SK-N-SH treated with all-trans-retinoic acid at 6 μM for 48 hours (cell line): ENCODE results near the gene NUDT16.

Experiments
- ATAC-seq: fragments of 200-7000 bp; cut with Tn5 transposase; 3 replicates; pipeline ENCODE4 v1.9.1; 2020; ENCODE audit warnings: mild to moderate bottlenecking, moderate library complexity
- ARNTL ChIP-seq: fragments of 450-650 bp; formaldehyde crosslinking; IDR thresholded peaks from 2 replicates; pipeline ENCODE4 v1.5.0; 2020; ENCODE audit warnings: low read depth, mild to moderate bottlenecking, moderate library complexity, borderline replicate concordance
- BACH2 ChIP-seq: fragments of 250-450 bp; sonication (Bioruptor Pico); IDR thresholded peaks from 2 replicates; pipeline ENCODE4 v1.9.0; 2021; ENCODE audit warnings: mild to moderate bottlenecking, borderline replicate concordance
- CREB5 ChIP-seq: fragments of 250-450 bp; sonication (Bioruptor Pico); IDR thresholded peaks from 2 replicates; pipeline ENCODE4 v1.5.1; 2020; ENCODE audit warnings: low read depth, mild to moderate bottlenecking, moderate library complexity
- CSDC2 ChIP-seq: fragments of 250-450 bp; sonication (Bioruptor Pico); IDR thresholded peaks from 2 replicates; pipeline ENCODE4 v1.5.0; 2020; ENCODE audit warnings: mild to moderate bottlenecking, moderate library complexity
- CSRNP3 ChIP-seq: fragments of 250-450 bp; sonication (Bioruptor Pico); IDR thresholded peaks from 2 replicates; pipeline ENCODE4 v1.5.1; 2021; ENCODE audit warnings: mild to moderate bottlenecking, moderate library complexity
- ISL1 ChIP-seq: fragments of 250-450 bp; sonication (Bioruptor Pico); IDR thresholded peaks from 2 replicates; pipeline ENCODE4 v2.1.2; 2022; ENCODE audit warnings: mild to moderate bottlenecking, moderate library complexity
- PATZ1 ChIP-seq: fragments of 250-450 bp; sonication (Bioruptor Pico); IDR thresholded peaks from 2 replicates; pipeline ENCODE4 v1.8.0; 2020; ENCODE audit warnings: mild to moderate bottlenecking, moderate library complexity, borderline replicate concordance
- POU6F1 ChIP-seq: fragments of 250-450 bp; sonication (Bioruptor Pico); IDR thresholded peaks from 2 replicates; pipeline ENCODE4 v1.8.0; 2021; ENCODE audit warnings: low read depth, mild to moderate bottlenecking, moderate library complexity, borderline replicate concordance
- PPARA ChIP-seq: fragments of 250-450 bp; sonication (Bioruptor Pico); IDR thresholded peaks from 2 replicates; pipeline ENCODE4 v1.5.0; 2020; ENCODE audit warnings: mild to moderate bottlenecking, borderline replicate concordance
- RARB ChIP-seq: fragments of 250-450 bp; sonication (Bioruptor Pico); IDR thresholded peaks from 2 replicates; pipeline ENCODE4 v1.8.0; 2021; ENCODE audit warnings: mild to moderate bottlenecking, moderate library complexity
- SNAI2 ChIP-seq: fragments of 250-450 bp; sonication (Bioruptor Pico); IDR thresholded peaks from 2 replicates; pipeline ENCODE4 v1.5.0; 2020; ENCODE audit warnings: mild to moderate bottlenecking, moderate library complexity
- TCF4 ChIP-seq: fragments of 250-450 bp; sonication (Bioruptor Pico); IDR thresholded peaks from 2 replicates; pipeline ENCODE4 v1.8.0; 2021; ENCODE audit warnings: mild to moderate bottlenecking, moderate library complexity, borderline replicate concordance
- TOX ChIP-seq: fragments of 250-450 bp; sonication (Bioruptor Pico); IDR thresholded peaks from 2 replicates; pipeline ENCODE4 v1.8.0; 2021; ENCODE audit warnings: mild to moderate bottlenecking, moderate library complexity, borderline replicate concordance
- TSHZ2 ChIP-seq: fragments of 250-450 bp; sonication (Bioruptor Pico); IDR thresholded peaks from 2 replicates; pipeline ENCODE4 v1.5.0; 2020; ENCODE audit warnings: mild to moderate bottlenecking, moderate library complexity
- ZFP3 ChIP-seq: fragments of 250-450 bp; sonication (Bioruptor Pico); IDR thresholded peaks from 2 replicates; pipeline ENCODE4 v1.5.0; 2020; ENCODE audit warnings: mild to moderate bottlenecking, moderate library complexity
- ZFP30 ChIP-seq: fragments of 450-650 bp; formaldehyde crosslinking; IDR thresholded peaks from 2 replicates; pipeline ENCODE4 v1.5.0; 2022; ENCODE audit warnings: mild to moderate bottlenecking, moderate library complexity
- ZNF565 ChIP-seq: fragments of 450-650 bp; formaldehyde crosslinking; conservative IDR thresholded peaks from 2 replicates; pipeline ENCODE4 v1.5.0; 2020; ENCODE audit warnings: low read depth, mild to moderate bottlenecking, moderate library complexity
- ZNF70 ChIP-seq: fragments of 450-650 bp; formaldehyde crosslinking; IDR thresholded peaks from 2 replicates; pipeline ENCODE4 v1.5.0; 2020; ENCODE audit warnings: mild to moderate bottlenecking, moderate library complexity
- ZNF8 ChIP-seq: fragments of 450-650 bp; formaldehyde crosslinking; IDR thresholded peaks from 2 replicates; pipeline ENCODE4 v1.5.0; 2020; ENCODE audit warnings: mild to moderate bottlenecking, moderate library complexity

Gene NUDT16

GRCh38 chr3:131371688-131372066, 9.9 kb upstream of the NUDT16 start (continued):
- TF ChIP-seq ARNTL (CRISPR knock-in tag), result no peak
- TF ChIP-seq TCF4, result no peak
- no peak for TF ChIP-seq CSDC2 (CRISPR knock-in tag)
- no peak for TF ChIP-seq POU6F1 (CRISPR knock-in tag)
- TF ChIP-seq CREB5 (CRISPR knock-in tag), result no peak
- no peak for TF ChIP-seq ZFP3 (CRISPR knock-in tag)
- no peak for TF ChIP-seq RARB
- TF ChIP-seq, all 23 proteins: peak for 0

GRCh38 chr3:131374741-131375140, 6.8 kb upstream of the NUDT16 start:
- no peak for ATAC-seq
- TF ChIP-seq BACH2 (CRISPR knock-in tag) (no peak), TCF4 (no peak), ISL1 (CRISPR knock-in tag) (no peak), ZNF565 (CRISPR knock-in tag) (no peak), ZNF70 (CRISPR knock-in tag) (no peak), SNAI2 (CRISPR knock-in tag) (no peak), PATZ1 (CRISPR knock-in tag) (no peak), CSRNP3 (CRISPR knock-in tag) (no peak), TOX (CRISPR knock-in tag) (no peak)

- peak; percentile 3 for ATAC-seq
Observed at GRCh38 chr3:131380821-131381444, 641 bp upstream of the NUDT16 start.

- no peak for ATAC-seq
- TF ChIP-seq PPARA (CRISPR knock-in tag), result no peak
- no peak for TF ChIP-seq ARNTL (CRISPR knock-in tag)
- no peak for TF ChIP-seq SNAI2 (CRISPR knock-in tag)
- no peak for TF ChIP-seq ZNF8 (CRISPR knock-in tag)
- TF ChIP-seq ZFP3 (CRISPR knock-in tag), result no peak
- no peak for TF ChIP-seq PATZ1 (CRISPR knock-in tag)
- no peak for TF ChIP-seq ZNF70 (CRISPR knock-in tag)
- TF ChIP-seq TOX (CRISPR knock-in tag), result no peak
- no peak for TF ChIP-seq ISL1 (CRISPR knock-in tag)
- TF ChIP-seq ZFP30 (CRISPR knock-in tag), result no peak
- TF ChIP-seq TCF4, result no peak
- TF ChIP-seq RARB, result no peak
- no peak for TF ChIP-seq ZNF565 (CRISPR knock-in tag)
- no peak for TF ChIP-seq TSHZ2 (CRISPR knock-in tag)
- TF ChIP-seq CREB5 (CRISPR knock-in tag), result no peak
- no peak for TF ChIP-seq POU6F1 (CRISPR knock-in tag)
Observed at GRCh38 chr3:131386429-131387165, 5.0 kb downstream of the NUDT16 start.
